GM21576 (cell line): ENCODE results near the gene TOR4A.
"Not testable (repeated sequence)": the region's sequence is repeated elsewhere in the genome, so short reads cannot be mapped to it uniquely, and the experiment has no call there.

Experiments
- ATAC-seq: cut with Tn5 transposase; IDR thresholded peaks from one replicate; pipeline ENCODE4 v1.9.1; 2021; ENCODE audit warnings: mild to moderate bottlenecking, moderate library complexity; ENCODE audit not compliant: unreplicated experiment

Gene TOR4A

DNA sequence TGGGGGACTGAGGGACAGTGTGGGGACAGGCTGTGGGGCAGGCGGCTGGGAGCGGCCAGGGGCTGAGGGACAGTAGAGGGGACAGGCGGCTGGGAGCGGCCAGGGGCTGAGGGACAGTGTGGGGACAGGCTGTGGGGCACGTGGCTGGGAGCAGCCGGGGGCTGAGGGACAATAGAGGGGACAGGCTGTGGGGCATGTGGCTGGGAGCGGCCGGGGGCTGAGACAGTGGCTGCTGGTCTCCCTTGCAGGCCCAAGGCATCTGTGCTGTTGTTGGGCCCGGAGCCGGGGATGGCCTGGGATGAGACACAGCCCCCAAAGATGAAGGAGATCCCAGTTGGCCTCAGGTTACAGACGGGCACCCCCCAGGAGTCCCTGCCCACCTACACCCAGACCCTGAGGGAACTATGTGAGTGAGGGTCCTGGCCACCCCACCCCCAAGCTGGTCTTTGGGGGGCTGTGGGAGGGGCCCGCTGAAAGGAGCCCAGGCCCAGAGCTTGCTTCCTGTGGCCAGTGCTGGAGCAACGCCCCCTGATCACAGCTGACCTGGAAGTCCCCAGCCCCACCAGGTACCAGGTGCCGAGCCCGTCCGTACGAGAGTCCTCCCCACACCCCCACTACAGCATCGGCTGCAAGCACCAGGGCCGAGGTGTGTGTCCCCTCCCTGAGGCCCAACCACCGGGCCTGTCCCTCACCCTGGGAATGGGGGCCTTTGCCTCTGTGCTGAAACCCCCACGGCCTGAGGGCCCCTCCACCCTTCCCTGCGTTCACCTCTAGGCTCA lies 25.8 kb upstream of the TOR4A start:
- no peak for ATAC-seq

GRCh38 chr9:137252555-137253506 lies 24.7 kb upstream of the TOR4A start:
- ATAC-seq: no peak

GRCh38 chr9:137253717-137254623 lies 23.6 kb upstream of the TOR4A start:
- ATAC-seq: no peak

GRCh38 chr9:137254624-137255447 lies 22.7 kb upstream of the TOR4A start, which contains the start of gene NELFB:
TSS of gene NELFB (plus strand) at chr9:137255327.
- peak; percentile 65 for ATAC-seq

DNA sequence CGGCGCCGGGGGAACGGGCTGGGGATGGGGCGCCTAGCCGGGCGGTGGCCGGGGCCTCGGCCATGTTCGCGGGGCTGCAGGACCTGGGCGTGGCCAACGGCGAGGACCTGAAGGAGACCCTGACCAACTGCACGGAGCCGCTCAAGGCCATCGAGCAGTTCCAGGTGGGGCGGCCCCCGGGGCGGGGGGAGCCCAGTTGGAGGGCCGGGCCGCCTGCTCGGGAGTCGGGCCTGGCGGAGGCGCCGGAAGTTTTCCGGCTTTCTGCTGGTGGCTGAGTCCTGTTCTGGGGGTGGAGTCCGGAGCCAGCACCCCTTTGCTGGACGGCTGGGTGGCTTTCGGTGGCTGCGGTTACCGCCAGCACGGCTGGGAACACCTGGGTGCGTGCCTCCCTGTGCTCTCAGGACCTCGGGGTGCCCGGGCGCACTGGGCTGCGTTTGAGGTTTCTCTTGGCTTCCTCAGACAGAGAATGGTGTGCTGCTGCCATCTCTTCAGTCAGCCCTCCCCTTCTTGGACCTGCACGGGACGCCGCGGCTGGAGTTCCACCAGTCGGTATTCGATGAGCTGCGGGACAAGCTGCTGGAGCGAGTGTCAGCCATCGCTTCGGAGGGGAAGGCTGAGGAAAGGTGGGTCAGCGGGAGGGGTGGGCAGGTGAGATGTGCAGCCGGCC lies 21.9 kb upstream of the TOR4A start:
- ATAC-seq: no peak

DNA sequence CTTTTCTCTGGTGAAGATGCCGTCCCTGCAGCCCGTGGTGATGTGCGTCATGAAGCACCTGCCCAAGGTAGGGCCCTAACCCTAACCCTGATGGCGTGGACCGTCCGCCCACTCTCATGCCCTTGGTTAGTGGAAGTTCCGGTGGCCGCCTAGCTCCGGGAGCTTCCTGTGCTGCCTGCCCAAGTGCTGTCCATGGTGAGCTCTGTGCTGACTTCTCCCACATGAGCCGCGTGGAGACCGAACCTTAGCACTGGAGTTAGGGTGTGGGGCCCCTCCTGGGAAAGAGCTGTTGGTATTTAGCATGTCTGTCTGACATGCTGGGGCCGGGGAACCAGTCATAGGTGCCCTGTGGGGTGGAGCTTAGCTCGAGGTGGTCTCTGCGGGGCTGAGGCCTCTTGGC lies 21.2 kb upstream of the TOR4A start:
- no peak for ATAC-seq

DNA sequence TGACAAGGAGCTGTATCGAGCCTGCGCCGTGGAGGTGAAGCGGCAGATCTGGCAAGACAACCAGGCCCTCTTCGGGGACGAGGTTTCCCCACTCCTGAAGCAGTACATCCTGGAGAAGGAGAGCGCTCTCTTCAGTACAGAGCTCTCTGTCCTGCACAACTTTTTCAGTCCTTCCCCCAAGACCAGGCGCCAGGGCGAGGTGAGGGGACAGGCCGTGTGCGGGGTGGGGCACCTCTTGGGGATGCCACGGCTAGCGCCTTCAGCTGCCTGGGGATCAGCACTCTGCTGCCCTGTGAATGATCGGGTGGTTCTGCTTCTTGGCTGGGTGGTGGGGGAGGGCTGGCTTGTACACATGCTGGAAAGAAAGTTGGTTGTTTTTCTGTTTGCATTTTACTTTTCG lies 20.7 kb upstream of the TOR4A start:
- ATAC-seq: no peak

DNA sequence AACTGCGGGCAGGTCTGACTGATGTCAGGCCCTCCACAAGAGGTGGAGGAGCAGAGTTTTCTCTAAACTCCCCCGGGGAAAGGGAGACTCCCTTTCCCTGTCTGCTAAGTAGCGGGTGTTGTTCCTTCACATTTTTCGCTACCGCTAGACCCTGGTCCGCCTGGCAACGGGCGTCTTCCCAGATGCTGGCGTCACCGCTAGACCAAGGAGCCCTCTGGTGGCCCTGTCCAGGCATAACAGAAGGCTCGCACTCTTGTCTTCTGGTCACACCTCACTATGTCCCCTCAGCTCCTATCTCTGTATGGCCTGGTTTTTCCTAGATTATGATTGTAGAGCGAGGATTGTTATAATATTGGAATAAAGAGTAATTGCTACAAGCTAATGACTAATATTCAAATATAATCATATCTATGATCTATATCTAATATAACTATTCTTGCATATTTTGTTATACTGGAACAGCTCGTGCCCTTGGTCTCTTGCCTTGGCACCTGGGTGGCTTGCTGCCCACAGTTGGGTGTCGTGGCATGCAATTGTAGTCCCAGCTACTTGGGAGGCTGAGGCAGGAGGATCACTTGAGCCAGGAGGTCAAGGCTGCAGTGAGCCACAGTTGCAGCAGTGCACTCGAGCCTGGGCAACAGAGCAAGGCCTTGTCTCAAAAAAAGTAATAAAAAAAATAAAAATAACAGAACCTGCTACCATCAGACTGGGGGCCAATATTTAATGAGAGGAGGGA lies 15.2 kb upstream of the TOR4A start:
- ATAC-seq: not testable (repeated sequence)

GRCh38 chr9:137262909-137263285 lies 14.6 kb upstream of the TOR4A start:
- ATAC-seq: no peak

DNA sequence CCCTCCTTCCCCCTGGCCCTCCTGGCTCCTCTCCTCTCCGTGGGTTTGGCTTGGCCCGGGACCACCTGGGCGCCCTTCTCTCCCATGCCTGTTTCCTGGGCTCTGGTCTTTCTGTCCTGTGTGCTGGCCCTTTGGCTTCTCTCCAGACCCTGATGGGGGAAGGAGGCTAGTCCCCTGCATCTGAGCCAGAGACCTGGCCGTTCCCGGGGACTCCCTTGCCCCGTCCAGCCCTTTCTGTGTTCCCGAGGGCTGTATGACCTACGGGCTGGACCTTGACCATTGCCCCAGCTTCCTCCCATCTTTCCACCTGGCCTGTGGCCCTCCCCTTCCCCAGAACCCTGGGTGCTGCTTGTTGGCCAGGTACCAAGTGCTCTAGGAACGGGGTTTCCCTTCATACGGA lies 14.0 kb upstream of the TOR4A start:
- ATAC-seq: no peak

- ATAC-seq: no peak
These were observed 13.5 kb upstream of the TOR4A start for GRCh38 chr9:137264067-137264466.

DNA sequence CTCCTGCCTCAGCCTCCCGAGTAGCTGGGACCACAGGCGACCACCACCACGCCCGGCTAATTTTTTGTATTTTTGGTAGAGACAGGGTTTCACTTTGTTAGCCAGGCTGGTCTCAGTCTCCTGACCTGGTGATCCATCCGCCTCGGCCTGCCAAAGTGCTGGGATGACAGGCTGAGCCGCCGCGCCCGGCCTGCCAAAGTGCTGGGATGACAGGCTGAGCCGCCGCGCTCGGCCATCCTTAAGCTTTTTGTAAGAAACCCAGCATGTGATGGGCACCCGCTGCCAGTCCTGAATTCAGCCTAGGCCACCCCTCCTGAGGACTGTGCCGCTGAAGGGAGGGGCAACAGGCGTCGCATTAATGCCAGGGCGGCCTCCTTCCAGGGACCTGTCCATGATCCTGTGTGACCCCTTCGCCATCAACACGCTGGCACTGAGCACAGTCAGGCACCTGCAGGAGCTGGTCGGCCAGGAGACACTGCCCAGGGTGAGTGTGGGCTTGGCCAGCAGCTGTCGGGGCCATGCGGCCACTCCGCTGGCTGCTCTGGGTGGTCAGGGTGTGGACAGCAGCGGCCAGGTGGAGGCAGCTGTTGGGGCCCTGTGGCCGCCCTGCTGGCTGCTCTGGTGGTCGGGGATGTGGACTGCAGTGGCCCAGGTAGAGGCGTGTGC lies 11.9 kb upstream of the TOR4A start:
- no peak for ATAC-seq

GRCh38 chr9:137266162-137266527 lies 11.4 kb upstream of the TOR4A start:
- no peak for ATAC-seq

DNA sequence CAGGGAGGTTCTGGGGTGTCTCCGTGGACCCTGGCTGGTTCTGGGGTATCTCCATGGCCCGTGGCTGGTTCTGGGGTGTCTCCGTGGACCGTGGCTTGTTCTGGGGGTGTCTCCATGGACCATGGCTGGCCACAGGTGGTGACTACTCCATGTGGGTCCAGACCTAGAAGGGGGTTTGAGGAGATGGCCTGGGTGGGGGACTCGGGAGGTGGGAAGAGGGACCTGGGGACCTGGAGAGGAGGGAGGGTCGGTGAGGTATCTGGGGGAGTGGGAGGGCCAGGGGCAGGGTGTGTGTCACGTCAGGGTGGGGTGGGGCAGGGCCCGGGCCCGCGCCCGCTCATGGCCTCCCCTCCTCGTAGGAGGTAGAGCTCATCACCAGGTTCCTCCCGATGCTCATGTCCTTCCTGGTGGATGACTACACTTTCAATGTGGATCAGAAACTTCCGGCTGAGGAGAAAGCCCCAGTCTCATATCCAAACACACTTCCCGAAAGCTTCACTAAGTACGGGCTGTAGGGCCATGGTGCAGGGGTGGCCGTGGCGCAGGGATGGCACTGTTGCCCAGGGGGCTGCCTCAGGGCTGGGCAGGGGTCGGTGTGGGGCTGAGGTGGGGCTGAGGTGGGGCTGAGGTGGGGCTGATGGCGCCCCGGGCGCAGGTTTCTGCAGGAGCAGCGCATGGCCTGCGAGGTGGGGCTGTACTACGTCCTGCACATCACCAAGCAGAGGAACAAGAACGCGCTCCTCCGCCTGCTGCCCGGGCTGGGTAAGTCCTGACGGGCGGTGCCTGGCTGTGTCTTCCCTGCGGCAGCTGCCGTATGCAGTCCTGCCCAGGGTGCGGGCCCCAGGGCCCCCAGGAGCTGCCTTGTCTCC lies 10.7 kb upstream of the TOR4A start:
- ATAC-seq: no peak

DNA sequence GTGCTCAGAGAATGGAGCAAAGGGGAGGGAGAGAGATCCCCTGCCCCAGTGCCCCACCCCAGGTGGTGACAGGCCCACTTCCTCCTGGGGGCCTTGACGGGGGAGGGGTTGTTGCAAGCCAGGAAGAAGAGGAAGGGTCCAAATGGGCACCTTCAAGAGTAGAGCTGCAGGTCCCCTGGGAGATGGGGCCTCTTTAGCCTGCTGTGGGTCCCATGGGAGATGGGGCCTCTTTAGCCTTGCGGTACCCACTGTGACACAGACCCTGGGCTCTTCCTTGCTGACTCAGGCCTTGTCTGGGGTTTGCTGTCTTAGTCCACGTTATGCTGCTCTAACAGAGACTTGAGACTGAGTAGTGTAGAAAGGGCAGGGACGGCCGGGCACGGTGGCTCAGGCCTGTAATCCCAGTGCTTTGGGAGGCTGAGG lies 9.6 kb upstream of the TOR4A start:
- no peak for ATAC-seq

GRCh38 chr9:137268538-137269201 lies 8.9 kb upstream of the TOR4A start:
- ATAC-seq: no peak

- no peak for ATAC-seq
These were observed 8.2 kb upstream of the TOR4A start for GRCh38 chr9:137269231-137269772.
